HL-60 (cell line): Measurements from ENCODE around the gene GLI3.

Source experiments
- POLR2AphosphoS5 ChIP-seq: IDR thresholded peaks from 2 replicates; pipeline ENCODE4 v1.6.1; 2012; ENCODE audit warnings: low read depth
- TF ChIP-seq, protein P1 (sequence below): IDR thresholded peaks from one replicate; pipeline ENCODE4 v1.5.1; 2011; ENCODE audit warnings: low read length, control low read depth, inconsistent platforms; ENCODE audit not compliant: insufficient read depth
- TF ChIP-seq, protein P2 (sequence below): IDR thresholded peaks from 2 replicates; pipeline ENCODE4 v1.6.1; 2012; ENCODE audit warnings: low read depth; ENCODE audit not compliant: insufficient replicate concordance

DNA sequence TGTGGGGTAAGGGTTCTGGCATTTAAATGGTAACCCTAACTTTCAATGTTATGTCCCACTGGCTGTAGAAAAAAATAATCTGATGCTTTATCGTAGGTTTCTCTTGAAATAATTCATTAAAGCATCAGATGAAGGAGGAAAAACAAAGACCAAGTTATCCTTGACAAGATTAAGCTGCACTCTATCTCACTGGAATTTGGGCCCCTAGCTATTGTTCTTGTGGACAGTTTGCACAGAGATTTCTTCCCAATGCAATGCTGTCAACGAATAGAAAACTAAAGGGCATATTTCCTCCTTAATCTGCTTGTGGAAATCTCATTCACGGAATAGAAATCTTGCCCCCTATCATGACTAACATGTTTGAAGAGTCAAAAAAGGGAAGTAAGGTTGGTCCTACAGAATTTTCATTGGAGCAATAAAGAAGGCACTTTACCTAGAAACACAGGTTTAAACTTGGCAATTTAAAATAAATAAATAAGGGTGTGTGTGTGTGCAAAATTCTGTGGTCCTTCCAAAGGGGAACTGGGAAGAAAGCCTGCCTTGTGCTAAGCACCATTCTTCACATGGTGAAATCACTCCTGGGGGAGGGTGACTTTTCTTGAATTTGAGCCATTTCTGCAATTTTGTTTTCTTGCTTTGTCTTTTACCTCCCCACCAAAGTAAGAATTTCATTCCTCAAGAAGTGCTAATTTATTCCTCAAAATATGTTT, 242.8 kb downstream of the GLI3 start:
- TF ChIP-seq, protein P1, sequence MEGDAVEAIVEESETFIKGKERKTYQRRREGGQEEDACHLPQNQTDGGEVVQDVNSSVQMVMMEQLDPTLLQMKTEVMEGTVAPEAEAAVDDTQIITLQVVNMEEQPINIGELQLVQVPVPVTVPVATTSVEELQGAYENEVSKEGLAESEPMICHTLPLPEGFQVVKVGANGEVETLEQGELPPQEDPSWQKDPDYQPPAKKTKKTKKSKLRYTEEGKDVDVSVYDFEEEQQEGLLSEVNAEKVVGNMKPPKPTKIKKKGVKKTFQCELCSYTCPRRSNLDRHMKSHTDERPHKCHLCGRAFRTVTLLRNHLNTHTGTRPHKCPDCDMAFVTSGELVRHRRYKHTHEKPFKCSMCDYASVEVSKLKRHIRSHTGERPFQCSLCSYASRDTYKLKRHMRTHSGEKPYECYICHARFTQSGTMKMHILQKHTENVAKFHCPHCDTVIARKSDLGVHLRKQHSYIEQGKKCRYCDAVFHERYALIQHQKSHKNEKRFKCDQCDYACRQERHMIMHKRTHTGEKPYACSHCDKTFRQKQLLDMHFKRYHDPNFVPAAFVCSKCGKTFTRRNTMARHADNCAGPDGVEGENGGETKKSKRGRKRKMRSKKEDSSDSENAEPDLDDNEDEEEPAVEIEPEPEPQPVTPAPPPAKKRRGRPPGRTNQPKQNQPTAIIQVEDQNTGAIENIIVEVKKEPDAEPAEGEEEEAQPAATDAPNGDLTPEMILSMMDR = no peak
- TF ChIP-seq, protein P2, sequence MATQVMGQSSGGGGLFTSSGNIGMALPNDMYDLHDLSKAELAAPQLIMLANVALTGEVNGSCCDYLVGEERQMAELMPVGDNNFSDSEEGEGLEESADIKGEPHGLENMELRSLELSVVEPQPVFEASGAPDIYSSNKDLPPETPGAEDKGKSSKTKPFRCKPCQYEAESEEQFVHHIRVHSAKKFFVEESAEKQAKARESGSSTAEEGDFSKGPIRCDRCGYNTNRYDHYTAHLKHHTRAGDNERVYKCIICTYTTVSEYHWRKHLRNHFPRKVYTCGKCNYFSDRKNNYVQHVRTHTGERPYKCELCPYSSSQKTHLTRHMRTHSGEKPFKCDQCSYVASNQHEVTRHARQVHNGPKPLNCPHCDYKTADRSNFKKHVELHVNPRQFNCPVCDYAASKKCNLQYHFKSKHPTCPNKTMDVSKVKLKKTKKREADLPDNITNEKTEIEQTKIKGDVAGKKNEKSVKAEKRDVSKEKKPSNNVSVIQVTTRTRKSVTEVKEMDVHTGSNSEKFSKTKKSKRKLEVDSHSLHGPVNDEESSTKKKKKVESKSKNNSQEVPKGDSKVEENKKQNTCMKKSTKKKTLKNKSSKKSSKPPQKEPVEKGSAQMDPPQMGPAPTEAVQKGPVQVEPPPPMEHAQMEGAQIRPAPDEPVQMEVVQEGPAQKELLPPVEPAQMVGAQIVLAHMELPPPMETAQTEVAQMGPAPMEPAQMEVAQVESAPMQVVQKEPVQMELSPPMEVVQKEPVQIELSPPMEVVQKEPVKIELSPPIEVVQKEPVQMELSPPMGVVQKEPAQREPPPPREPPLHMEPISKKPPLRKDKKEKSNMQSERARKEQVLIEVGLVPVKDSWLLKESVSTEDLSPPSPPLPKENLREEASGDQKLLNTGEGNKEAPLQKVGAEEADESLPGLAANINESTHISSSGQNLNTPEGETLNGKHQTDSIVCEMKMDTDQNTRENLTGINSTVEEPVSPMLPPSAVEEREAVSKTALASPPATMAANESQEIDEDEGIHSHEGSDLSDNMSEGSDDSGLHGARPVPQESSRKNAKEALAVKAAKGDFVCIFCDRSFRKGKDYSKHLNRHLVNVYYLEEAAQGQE = no peak
- TF ChIP-seq POLR2AphosphoS5 = no peak
